Endothelial cell of umbilical vein (primary cell): Measurements from ENCODE around the gene SLC17A9. TPM values are rescaled to one million over a fixed set of nuclear protein-coding genes. Genes with fewer than 3 reads are reported as not detected.

Experiments used
- BruUV-seq: library from RNA; stranded (reverse); fragments of 400-500 nt; replicated peaks from 2 replicates; lab custom pipeline; 2021; lab: Mats Ljungman, UMichigan
- CTCF ChIA-PET: fragments of 300-600, 350-600 bp; sonication (Branson Sonifier 250); formaldehyde crosslinking; loops from one replicate; lab custom pipeline; 2021; ENCODE audit warnings: antibody characterized with exemption, inconsistent platforms; lab: Charles Lee
- POLR2A ChIA-PET: fragments of 300-600, 350-600 bp; sonication (Branson Sonifier 250); formaldehyde crosslinking; loops from one replicate; lab custom pipeline; 2021; ENCODE audit warnings: antibody characterized with exemption, inconsistent platforms; lab: Charles Lee
- DNase-seq: peaks from one replicate; pipeline ENCODE4 v3.0.0-alpha.2; 2011; ENCODE audit warnings: low read depth, low spot score
- FAIRE-seq: peaks from 2 replicates; lab custom pipeline; 2011; peaks lifted over from hg19 to GRCh38; lab: Jason Lieb, UNC
- H2AFZ ChIP-seq: 2 replicates; pipeline ENCODE4 v1.6.0; 2012; ENCODE audit warnings: low read depth, low read length, control low read depth, inconsistent platforms
- H3K27ac ChIP-seq: 2 replicates; pipeline ENCODE4 v1.5.1; 2011; ENCODE audit warnings: low read depth, mild to moderate bottlenecking, control low read depth, low read length, moderate library complexity; ENCODE audit not compliant: insufficient read depth
- H3K27me3 ChIP-seq, 2 experiments: 2 replicates each; pipeline versions ENCODE4 v1.6.0 to v1.6.1; 2011; ENCODE audit warnings: low read length in 2 of 2, mixed read lengths in 1 of 2; ENCODE audit not compliant: control insufficient read depth in 2 of 2, insufficient read depth in 2 of 2
- H3K36me3 ChIP-seq, 2 experiments: 2 replicates in 1 of 2; 3 replicates in 1 of 2; pipeline ENCODE4 v1.5.1; 2011; ENCODE audit warnings: low read length in 2 of 2, mild to moderate bottlenecking in 1 of 2, moderate library complexity in 1 of 2; ENCODE audit not compliant: control insufficient read depth in 2 of 2, insufficient read depth in 2 of 2; ENCODE audit errors: extremely low read depth in 1 of 2
- H3K4me1 ChIP-seq: 3 replicates; pipeline ENCODE4 v1.5.1; 2011; ENCODE audit warnings: mild to moderate bottlenecking, low read length; ENCODE audit not compliant: control insufficient read depth, insufficient read depth; ENCODE audit errors: extremely low read depth
- H3K4me2 ChIP-seq: 2 replicates; pipeline ENCODE4 v1.6.1; 2011; ENCODE audit warnings: low read length, control low read depth, mixed read lengths; ENCODE audit not compliant: insufficient read depth
- H3K4me3 ChIP-seq, 3 experiments: fragments of 200-600 bp in 1 of 3; sonication (generic), shearing (Covaris generic) in 1 of 3; replicated peaks in 1 of 3; 2 replicates each; pipeline ENCODE4 v1.5.1; 2011 to 2016; ENCODE audit warnings: control low read depth in 3 of 3, low read length in 3 of 3, mild to moderate bottlenecking in 2 of 3, inconsistent platforms in 1 of 3, low read depth in 1 of 3, moderate library complexity in 1 of 3; ENCODE audit not compliant: insufficient read depth in 1 of 3
- H3K79me2 ChIP-seq: 2 replicates; pipeline ENCODE4 v1.6.0; 2012; ENCODE audit warnings: low read length, inconsistent platforms; ENCODE audit not compliant: control insufficient read depth, insufficient read depth
- H3K9ac ChIP-seq: replicated peaks from 2 replicates; pipeline ENCODE3; 2011; ENCODE audit warnings: low read length, control low read depth; ENCODE audit not compliant: insufficient read depth; ENCODE audit errors: extremely low read depth
- H3K9me1 ChIP-seq: replicated peaks from 3 replicates; pipeline ENCODE4 v1.6.0; 2011; ENCODE audit warnings: mild to moderate bottlenecking, low read length; ENCODE audit not compliant: control insufficient read depth, insufficient read depth; ENCODE audit errors: extremely low read depth
- H3K9me3 ChIP-seq: replicated peaks from 2 replicates; pipeline ENCODE4 v1.5.1; 2012; ENCODE audit warnings: low read length, inconsistent platforms; ENCODE audit not compliant: control insufficient read depth, insufficient read depth
- H4K20me1 ChIP-seq: replicated peaks from 2 replicates; pipeline ENCODE3; 2011; ENCODE audit warnings: mild to moderate bottlenecking, low read length; ENCODE audit not compliant: control insufficient read depth, insufficient read depth; ENCODE audit errors: extremely low read depth
- CTCF ChIP-seq, 2 donors: IDR thresholded peaks; 1 replicate in 1 of 2; 2 replicates in 1 of 2; pipeline ENCODE4 v1.5.1; 2011; ENCODE audit warnings: low read length in 2 of 2, mild to moderate bottlenecking in 2 of 2, moderate library complexity in 2 of 2, control low read depth in 1 of 2, inconsistent platforms in 1 of 2, low read depth in 1 of 2; ENCODE audit not compliant: insufficient read depth in 1 of 2; ENCODE audit errors: extremely low read depth in 1 of 2
- EZH2 ChIP-seq: IDR thresholded peaks from 2 replicates; pipeline ENCODE4 v1.6.1; 2012; ENCODE audit warnings: borderline replicate concordance, low read depth, mild to moderate bottlenecking, moderate library complexity, low read length, inconsistent platforms; ENCODE audit not compliant: severe bottlenecking
- FOS ChIP-seq: IDR thresholded peaks from 2 replicates; pipeline ENCODE4 v1.6.1; 2011; ENCODE audit warnings: mild to moderate bottlenecking, low read length, moderate library complexity, borderline replicate concordance; ENCODE audit not compliant: insufficient read depth
- GATA2 ChIP-seq: IDR thresholded peaks from 2 replicates; pipeline ENCODE4 v1.7.0; 2011; ENCODE audit warnings: low read depth, mild to moderate bottlenecking, moderate library complexity, mixed read lengths, low read length; ENCODE audit not compliant: insufficient read length, insufficient read depth
- JUN ChIP-seq: IDR thresholded peaks from 2 replicates; pipeline ENCODE4 v1.6.1; 2011; ENCODE audit warnings: borderline replicate concordance, low read depth; ENCODE audit not compliant: insufficient read length, insufficient read depth
- MAX ChIP-seq: IDR thresholded peaks from 2 replicates; pipeline ENCODE4 v1.6.1; 2011; ENCODE audit not compliant: insufficient read depth, insufficient read length
- MYC ChIP-seq: IDR thresholded peaks from one replicate; pipeline ENCODE4 v1.6.1; 2011; ENCODE audit warnings: mild to moderate bottlenecking, low read depth, low read length
- POLR2A ChIP-seq: IDR thresholded peaks from 2 replicates; pipeline ENCODE4 v1.6.1; 2012; ENCODE audit warnings: low read depth, mild to moderate bottlenecking, control low read depth, low read length
- POLR2AphosphoS5 ChIP-seq: IDR thresholded peaks from 2 replicates; pipeline ENCODE4 v1.6.1; 2012; ENCODE audit warnings: low read depth, mild to moderate bottlenecking, control low read depth, low read length, moderate library complexity; ENCODE audit not compliant: insufficient read depth
- dilution Hi-C: fragments of 300-500 bp; cut with MboI; formaldehyde crosslinking; loops from one replicate; pipeline ENCODE4 v1.15.0; 2019; ENCODE audit warnings: low sequenced_read_pairs; ENCODE audit not compliant: extremely low pct_ligation_motif_present
- intact Hi-C: fragments of 100-400 bp; cut with micrococcal nuclease; formaldehyde crosslinking; loops from one replicate; pipeline ENCODE4 v1.10.0; 2022
- polyA plus RNA-seq, 4 experiments: library from polyadenylated mRNA; depleted of rRNA in 3 of 4; stranded (reverse) in 3 of 4; unstranded in 1 of 4; fragments of >200 nt; gene quantifications; 2 replicates each; pipeline versions ENCODE4 v1.2.1 to v1.2.3, GENCODE V29; 2011 to 2012; ENCODE audit warnings: missing spikeins in 1 of 4
- total RNA-seq: library from RNA; stranded (reverse); gene quantifications from 2 replicates; pipeline ENCODE4 v1.2.3, GENCODE V29; 2021

Gene SLC17A9
- total and polyA plus RNA-seq, 2 donors (not counting 3 experiments of a cell fraction or from before 2014, with no cell fraction given) = 38.2 to 44.5 TPM

GRCh38 chr20:62902926-62903615, 49.4 kb upstream of the SLC17A9 start:
- H3K79me2 ChIP-seq = peaks cover 13% of the 10 kb centered on the region
- CTCF ChIA-PET = interaction anchor here (1.7 to 3.6 kb wide), 4 partner anchors 9 to 34 kb away, joined by 4 to 21 read pairs (median 6); no protein-coding TSS in a partner anchor

More at GRCh38 chr20:62902926-62903615, 49.4 kb upstream of the SLC17A9 start:
- Histone ChIP-seq H3K9ac (no peak overlapping the region), H3K27ac (no peak overlapping the region), H3K9me1 (no peaks in the 10 kb centered on the region), H3K4me2 (no peak overlapping the region), H3K4me1 (no peaks in the 10 kb centered on the region), H3K4me3 (no peak overlapping the region), H2AFZ (no peak overlapping the region), H4K20me1 (no peaks in the 10 kb centered on the region), H3K36me3 (peaks cover 33% of the 10 kb centered on the region in 2 experiments), H3K27me3 (no peaks in the 10 kb centered on the region), H3K9me3 (no peaks in the 10 kb centered on the region)
- POLR2A ChIA-PET = no interaction called here
- no peak for DNase-seq
- dilution Hi-C loops = no loop called here
- no peak for FAIRE-seq
- intact Hi-C loops = no loop called here
- BruUV-seq = no TSS peak
- TF ChIP-seq POLR2AphosphoS5 (no peak), EZH2 (no peak), POLR2A (no peak), MAX (no peak), MYC (no peak), CTCF (IDR thresholded peaks at IDR 0.05; ENCODE audit: extremely low read depth in 1 of 2, insufficient read depth in 1 of 2, low read depth in 1 of 2, low read length in 2 of 2) (no peak), GATA2 (no peak), JUN (no peak), FOS (no peak)
